Ishikawa (cell line): ENCODE results near the gene LYSMD4.

Experiments used
- CEBPB ChIP-seq: IDR thresholded peaks from 2 replicates; pipeline ENCODE4 v1.6.1; 2012
- EP300 ChIP-seq: IDR thresholded peaks from 2 replicates; pipeline ENCODE4 v1.6.1; 2012; ENCODE audit warnings: borderline replicate concordance
- TAF1 ChIP-seq: IDR thresholded peaks from 2 replicates; pipeline ENCODE4 v1.6.1; 2012; ENCODE audit warnings: low read depth, mild to moderate bottlenecking
- TCF12 ChIP-seq: IDR thresholded peaks from 2 replicates; pipeline ENCODE4 v1.6.1; 2012; ENCODE audit warnings: low read depth
- TEAD4 ChIP-seq: IDR thresholded peaks from 2 replicates; pipeline ENCODE4 v1.6.1; 2012
- USF1 ChIP-seq: IDR thresholded peaks from 2 replicates; pipeline ENCODE4 v1.6.1; 2012
- YY1 ChIP-seq: IDR thresholded peaks from 2 replicates; pipeline ENCODE4 v1.6.1; 2012; ENCODE audit warnings: low read depth
- ZBTB7A ChIP-seq: IDR thresholded peaks from 2 replicates; pipeline ENCODE4 v1.6.1; 2012; ENCODE audit warnings: low read depth
- TF ChIP-seq, protein P1 (sequence below): IDR thresholded peaks from 2 replicates; pipeline ENCODE4 v1.6.1; 2012
- TF ChIP-seq, protein P2 (sequence below): IDR thresholded peaks from 2 replicates; pipeline ENCODE4 v1.6.1; 2012; ENCODE audit warnings: low read depth, mild to moderate bottlenecking

GRCh38 chr15:99696096-99696495 is 37.1 kb downstream of the LYSMD4 start:
- TF ChIP-seq EP300 (no peak), YY1 (no peak), CEBPB (no peak), TCF12 (no peak), TEAD4 (no peak), USF1 (no peak), TAF1 (no peak), ZBTB7A (no peak)
- TF ChIP-seq, protein P1, sequence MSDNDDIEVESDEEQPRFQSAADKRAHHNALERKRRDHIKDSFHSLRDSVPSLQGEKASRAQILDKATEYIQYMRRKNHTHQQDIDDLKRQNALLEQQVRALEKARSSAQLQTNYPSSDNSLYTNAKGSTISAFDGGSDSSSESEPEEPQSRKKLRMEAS: no peak
- TF ChIP-seq, protein P2, sequence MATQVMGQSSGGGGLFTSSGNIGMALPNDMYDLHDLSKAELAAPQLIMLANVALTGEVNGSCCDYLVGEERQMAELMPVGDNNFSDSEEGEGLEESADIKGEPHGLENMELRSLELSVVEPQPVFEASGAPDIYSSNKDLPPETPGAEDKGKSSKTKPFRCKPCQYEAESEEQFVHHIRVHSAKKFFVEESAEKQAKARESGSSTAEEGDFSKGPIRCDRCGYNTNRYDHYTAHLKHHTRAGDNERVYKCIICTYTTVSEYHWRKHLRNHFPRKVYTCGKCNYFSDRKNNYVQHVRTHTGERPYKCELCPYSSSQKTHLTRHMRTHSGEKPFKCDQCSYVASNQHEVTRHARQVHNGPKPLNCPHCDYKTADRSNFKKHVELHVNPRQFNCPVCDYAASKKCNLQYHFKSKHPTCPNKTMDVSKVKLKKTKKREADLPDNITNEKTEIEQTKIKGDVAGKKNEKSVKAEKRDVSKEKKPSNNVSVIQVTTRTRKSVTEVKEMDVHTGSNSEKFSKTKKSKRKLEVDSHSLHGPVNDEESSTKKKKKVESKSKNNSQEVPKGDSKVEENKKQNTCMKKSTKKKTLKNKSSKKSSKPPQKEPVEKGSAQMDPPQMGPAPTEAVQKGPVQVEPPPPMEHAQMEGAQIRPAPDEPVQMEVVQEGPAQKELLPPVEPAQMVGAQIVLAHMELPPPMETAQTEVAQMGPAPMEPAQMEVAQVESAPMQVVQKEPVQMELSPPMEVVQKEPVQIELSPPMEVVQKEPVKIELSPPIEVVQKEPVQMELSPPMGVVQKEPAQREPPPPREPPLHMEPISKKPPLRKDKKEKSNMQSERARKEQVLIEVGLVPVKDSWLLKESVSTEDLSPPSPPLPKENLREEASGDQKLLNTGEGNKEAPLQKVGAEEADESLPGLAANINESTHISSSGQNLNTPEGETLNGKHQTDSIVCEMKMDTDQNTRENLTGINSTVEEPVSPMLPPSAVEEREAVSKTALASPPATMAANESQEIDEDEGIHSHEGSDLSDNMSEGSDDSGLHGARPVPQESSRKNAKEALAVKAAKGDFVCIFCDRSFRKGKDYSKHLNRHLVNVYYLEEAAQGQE: no peak
